Tibial artery (tissue), 4 donors: ENCODE results near the gene CFAP410.
A peak's percentile ranks its signal among the peaks of the same experiment; 100 is the strongest.

Source experiments
- DNase-seq, 2 donors: peaks; one replicate each; pipeline ENCODE4 v3.0.0-alpha.2; 2019
- H3K27ac ChIP-seq, 2 donors: fragments of 200-600 bp; sonication (generic) in 1 of 2; 1 replicate in 1 of 2; 2 replicates in 1 of 2; pipeline ENCODE4 v1.5.1; 2018 to 2019; ENCODE audit warnings: mild to moderate bottlenecking in 1 of 2
- H3K27me3 ChIP-seq, 2 donors: fragments of 200-600 bp; sonication (generic) in 1 of 2; one replicate each; pipeline versions ENCODE4 v1.5.1 to v1.6.0; 2016 to 2019
- H3K36me3 ChIP-seq, 3 donors: fragments of 200-600 bp; sonication (generic) in 2 of 3; one replicate each; pipeline ENCODE4 v1.5.1; 2016 to 2019; ENCODE audit warnings: mild to moderate bottlenecking in 2 of 3
- H3K4me1 ChIP-seq, 4 donors: fragments of 200-600 bp; sonication (generic) in 2 of 4; 1 replicate in 3 of 4; 2 replicates in 1 of 4; pipeline ENCODE4 v1.5.1; 2016 to 2019
- H3K4me3 ChIP-seq, 2 donors: fragments of 200-600 bp; sonication (generic) in 1 of 2; 1 replicate in 1 of 2; 2 replicates in 1 of 2; pipeline ENCODE4 v1.5.1; 2018 to 2019; ENCODE audit warnings: mild to moderate bottlenecking in 2 of 2
- H3K9me3 ChIP-seq, 3 donors: fragments of 200-600 bp; sonication (generic) in 1 of 3; one replicate each; pipeline ENCODE4 v1.5.1; 2016 to 2019
- intact Hi-C: fragments of 100-400 bp; cut with DNase I; formaldehyde crosslinking; loops from one replicate; pipeline ENCODE4 v1.15.0; 2023; ENCODE audit warnings: low total_unique reads
- TF ChIP-seq, protein P1 (sequence below), 2 experiments: fragments of 200-600 bp in 1 of 2; fragments of 450-650 bp in 1 of 2; IDR thresholded peaks; one replicate each; pipeline ENCODE4 v1.5.1; 2017 to 2019; ENCODE audit warnings: antibody characterized with exemption in 2 of 2, mild to moderate bottlenecking in 1 of 2, moderate library complexity in 1 of 2

CFAP410 gene

DNA sequence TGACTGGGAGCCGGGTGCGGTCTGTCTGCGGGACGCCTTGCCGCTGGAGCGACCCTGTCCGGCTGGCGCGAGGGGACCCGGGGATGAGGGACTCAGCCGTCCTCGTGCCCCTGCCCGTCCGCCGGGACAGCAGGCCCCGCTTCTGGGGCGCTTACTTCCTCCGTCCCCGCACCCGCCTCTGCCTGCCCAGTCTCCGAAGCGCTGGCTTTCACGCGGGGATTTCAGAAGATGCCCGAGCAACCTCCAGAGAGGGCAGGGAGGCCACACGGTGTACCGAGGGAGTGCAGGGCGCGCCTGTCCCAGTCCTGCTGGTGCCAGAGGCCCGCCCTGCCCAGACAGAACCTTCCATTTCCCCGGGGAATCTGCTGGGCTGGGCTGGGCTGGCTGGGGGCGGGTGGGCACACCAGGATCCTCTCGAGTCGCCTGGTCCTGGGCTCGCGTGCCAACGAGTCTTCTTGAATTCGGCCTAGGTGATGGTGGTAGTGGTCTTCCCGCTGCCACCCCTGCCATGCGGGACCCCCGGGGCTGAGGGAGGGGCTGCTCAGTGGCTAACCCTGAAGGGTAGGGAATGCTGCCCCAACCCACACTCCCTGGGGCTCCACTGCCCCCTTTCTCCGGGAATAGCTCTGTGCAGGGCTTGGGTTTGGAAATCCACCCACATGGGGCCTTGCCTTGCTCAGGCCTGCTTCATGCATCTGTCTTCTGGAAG, 11.7 kb upstream of the CFAP410 start:
- intact Hi-C loops: no loop called here
- Histone ChIP-seq H3K27me3 (peaks cover 0 to 71% of the 10 kb centered on the region in 2 donors), H3K27ac (no peak overlapping the region), H3K9me3 (no peaks in the 10 kb centered on the region), H3K4me3 (no peak overlapping the region), H3K36me3 (no peaks in the 10 kb centered on the region), H3K4me1 (peaks cover 0 to 11% (median 3%) of the 10 kb centered on the region in 4 donors)
- TF ChIP-seq, protein P1, sequence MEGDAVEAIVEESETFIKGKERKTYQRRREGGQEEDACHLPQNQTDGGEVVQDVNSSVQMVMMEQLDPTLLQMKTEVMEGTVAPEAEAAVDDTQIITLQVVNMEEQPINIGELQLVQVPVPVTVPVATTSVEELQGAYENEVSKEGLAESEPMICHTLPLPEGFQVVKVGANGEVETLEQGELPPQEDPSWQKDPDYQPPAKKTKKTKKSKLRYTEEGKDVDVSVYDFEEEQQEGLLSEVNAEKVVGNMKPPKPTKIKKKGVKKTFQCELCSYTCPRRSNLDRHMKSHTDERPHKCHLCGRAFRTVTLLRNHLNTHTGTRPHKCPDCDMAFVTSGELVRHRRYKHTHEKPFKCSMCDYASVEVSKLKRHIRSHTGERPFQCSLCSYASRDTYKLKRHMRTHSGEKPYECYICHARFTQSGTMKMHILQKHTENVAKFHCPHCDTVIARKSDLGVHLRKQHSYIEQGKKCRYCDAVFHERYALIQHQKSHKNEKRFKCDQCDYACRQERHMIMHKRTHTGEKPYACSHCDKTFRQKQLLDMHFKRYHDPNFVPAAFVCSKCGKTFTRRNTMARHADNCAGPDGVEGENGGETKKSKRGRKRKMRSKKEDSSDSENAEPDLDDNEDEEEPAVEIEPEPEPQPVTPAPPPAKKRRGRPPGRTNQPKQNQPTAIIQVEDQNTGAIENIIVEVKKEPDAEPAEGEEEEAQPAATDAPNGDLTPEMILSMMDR (IDR thresholded peaks at IDR 0.05): no peak
- no peak for DNase-seq

DNA sequence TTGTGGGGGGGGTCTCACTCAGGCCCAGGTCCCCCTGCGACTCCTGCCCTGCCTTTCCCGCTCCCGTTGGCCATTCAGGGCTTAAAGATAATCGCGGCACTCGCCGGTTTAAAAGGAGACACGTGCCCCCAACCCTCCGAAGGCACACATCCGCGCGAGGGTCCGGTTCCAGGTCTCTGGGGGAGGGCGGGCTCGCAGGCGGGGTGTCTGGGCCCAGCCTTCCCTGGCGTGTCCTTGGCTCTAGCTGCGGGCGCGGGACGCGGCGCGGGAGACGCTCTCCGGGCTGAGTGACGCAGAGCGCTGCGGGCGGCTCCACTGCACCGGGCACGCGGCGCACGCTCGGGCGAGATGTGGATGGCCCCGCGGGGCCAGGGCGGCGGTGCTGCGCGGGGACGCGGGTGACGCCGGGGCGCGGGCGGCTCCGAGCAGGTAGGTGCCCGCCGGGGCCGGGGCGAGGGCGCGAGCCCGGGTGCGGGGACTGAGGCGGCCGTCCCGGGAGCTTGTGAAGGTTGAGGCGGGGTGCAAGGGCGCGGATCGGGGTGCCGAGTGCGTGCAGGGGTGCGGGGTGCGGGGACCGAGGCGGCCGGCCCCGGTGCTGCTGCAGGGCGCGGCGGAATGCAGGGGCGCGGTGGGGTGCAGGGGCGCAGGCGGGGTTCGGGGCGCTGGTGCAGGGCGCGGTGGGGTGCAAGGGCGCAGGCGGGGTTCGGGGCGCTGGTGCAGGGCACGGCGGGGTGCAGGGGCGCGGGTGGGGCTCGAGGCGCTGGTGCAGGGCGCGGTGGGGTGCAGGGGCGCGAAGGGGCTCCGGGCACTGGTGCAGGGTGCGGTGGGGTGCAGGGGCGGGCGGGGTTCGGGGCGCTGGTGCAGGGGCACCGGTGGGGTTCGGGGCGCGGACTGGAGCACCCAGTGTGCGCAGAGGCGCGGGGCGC, 10.9 kb upstream of the CFAP410 start:
- Histone ChIP-seq H3K4me3 (peak overlapping the region in 1 of 2 donors; percentile 14), H3K4me1 (peaks cover 0 to 11% (median 3%) of the 10 kb centered on the region in 4 donors)
- intact Hi-C loops: no loop called here

DNA sequence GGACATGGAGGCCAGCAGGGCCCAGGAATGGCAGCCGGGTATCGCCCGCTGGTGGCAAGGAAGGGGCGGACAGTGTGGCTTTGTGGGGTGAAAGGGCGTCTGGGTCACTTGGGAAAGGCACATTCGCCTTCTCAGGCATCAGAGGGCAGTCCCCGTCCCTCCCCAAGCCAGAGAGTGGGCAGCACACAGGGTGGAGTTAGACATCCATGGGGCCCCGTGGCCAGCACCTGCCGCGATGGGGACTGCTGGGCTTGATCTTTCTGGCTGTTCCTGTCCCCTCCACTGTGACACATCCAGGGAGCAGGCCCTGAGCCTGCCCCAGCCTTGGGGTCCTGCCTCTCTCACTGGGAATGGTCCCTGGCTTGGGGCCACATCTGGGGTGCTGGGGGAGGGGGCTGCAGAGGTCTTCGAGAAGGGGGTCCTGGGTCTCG, 10.2 kb upstream of the CFAP410 start:
- TF ChIP-seq, protein P1 (IDR thresholded peaks at IDR 0.05): no peak
- Histone ChIP-seq H3K4me1 (peaks cover 0 to 11% (median 3%) of the 10 kb centered on the region in 4 donors), H3K4me3 (no peak overlapping the region), H3K9me3 (no peaks in the 10 kb centered on the region), H3K27me3 (peaks cover 0 to 74% of the 10 kb centered on the region in 2 donors), H3K36me3 (no peaks in the 10 kb centered on the region), H3K27ac (no peak overlapping the region)
- intact Hi-C loops: no loop called here
- no peak for DNase-seq

More for the DNA sequence above, 10.9 kb upstream of the CFAP410 start:
- TF ChIP-seq, protein P1 (IDR thresholded peaks at IDR 0.05): no peak
- Histone ChIP-seq H3K36me3 (no peaks in the 10 kb centered on the region), H3K9me3 (no peaks in the 10 kb centered on the region), H3K27me3 (peaks cover 0 to 78% of the 10 kb centered on the region in 2 donors), H3K27ac (no peak overlapping the region)
- no peak for DNase-seq

DNA sequence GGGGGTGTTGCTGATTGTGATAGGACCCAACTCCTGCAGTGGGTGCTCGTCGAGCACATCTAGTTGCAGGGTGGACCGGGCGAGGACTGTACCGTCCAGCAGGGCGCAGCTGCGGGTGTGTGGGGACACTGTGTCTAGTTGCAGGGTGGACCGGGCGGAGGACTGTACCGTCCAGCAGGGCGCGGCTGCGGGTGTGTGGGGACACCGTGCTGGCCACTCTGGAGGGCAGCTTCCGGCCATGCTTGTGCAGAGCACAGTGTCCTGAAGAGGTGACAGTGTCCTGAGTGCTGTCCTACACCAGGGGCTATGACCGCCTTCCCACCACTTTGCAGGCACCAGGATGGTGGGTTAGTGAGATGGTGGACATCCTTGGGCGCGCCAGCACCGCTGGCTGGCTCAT, 9.7 kb upstream of the CFAP410 start:
- H3K9me3 ChIP-seq: no peaks in the 10 kb centered on the region
- no peak overlapping the region for H3K4me3 ChIP-seq
- DNase-seq: no peak
- intact Hi-C loops: no loop called here
- TF ChIP-seq, protein P1 (IDR thresholded peaks at IDR 0.05): no peak
- no peaks in the 10 kb centered on the region for H3K36me3 ChIP-seq
- peaks cover 0 to 11% (median 3%) of the 10 kb centered on the region in 4 donors for H3K4me1 ChIP-seq
- peaks cover 0 to 73% of the 10 kb centered on the region in 2 donors for H3K27me3 ChIP-seq
- H3K27ac ChIP-seq: no peak overlapping the region

DNA sequence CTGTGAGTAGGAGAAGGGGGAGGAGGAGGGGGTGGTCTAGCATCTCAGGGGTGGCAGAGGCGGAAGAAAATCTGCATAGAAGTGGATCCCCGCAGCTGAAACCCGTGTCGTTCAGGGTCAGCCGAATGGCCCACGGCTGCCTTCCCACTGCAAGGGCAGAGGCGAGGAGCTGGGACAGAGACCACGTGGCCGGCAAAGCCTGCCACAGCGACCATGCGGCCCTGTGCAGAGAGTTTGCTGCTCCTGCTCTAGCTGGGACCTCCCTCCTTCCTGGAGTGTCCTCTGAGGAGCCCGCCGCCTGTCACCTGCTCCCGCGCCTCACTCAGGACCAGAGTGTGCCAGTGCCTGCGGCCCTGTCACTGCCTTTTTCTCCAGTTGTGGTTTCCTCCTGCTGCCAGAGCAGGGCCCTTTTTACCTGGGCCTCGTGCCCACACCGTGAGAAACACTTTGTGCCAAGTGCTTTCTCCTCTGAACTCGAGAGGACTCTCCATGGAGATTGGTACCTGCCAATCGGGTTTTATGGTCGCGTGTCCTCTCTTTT, 8.8 kb upstream of the CFAP410 start:
- Histone ChIP-seq H3K27ac (no peak overlapping the region), H3K36me3 (no peaks in the 10 kb centered on the region), H3K27me3 (peaks cover 0 to 65% of the 10 kb centered on the region in 2 donors), H3K4me1 (peaks cover 0 to 11% (median 3%) of the 10 kb centered on the region in 4 donors), H3K4me3 (no peak overlapping the region), H3K9me3 (no peaks in the 10 kb centered on the region)
- no peak for DNase-seq
- intact Hi-C loops: no loop called here
- TF ChIP-seq, protein P1 (IDR thresholded peaks at IDR 0.05): no peak
